Retina (tissue), 1 donor: Measurements from ENCODE around the gene CDH13.

Source experiments
- DNase-seq: peaks from one replicate; pipeline ENCODE4 v3.0.0-alpha.2; 2016

The CDH13 gene

DNA sequence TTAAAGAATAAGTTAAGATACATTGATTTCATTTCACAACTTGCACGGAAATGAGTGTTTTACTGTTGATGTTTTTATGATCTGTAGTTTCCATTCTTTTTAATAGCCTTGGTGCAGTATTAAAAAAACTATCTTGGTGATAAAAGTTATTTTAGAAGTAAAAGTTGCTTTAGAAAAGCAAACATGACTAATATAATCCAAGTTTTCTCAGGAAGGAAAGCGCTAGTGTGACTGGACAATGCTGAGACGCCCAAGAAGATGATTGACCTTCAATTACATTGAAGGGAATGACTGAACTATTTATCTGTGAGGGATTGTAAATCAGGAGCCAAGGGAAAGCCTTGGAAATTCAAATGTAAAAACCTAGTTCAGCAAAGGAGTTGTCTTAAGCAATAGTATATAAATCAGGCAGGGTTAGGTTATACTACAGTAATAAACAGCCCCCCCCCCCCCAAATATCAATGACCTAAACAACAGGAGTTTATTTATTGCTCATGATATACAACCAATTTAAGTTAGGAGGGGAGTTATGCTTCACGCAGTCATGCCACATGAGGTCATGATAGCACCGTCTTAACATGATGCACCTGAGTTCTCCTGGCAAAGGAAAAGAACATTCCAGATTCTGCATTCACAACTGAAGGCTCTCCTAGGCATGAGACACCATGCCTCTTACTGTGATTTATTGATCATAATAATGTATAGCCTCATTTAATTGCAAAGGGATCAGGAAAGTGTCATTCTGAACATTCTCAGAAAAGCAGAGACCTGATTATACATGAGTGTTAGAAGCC, 443.8 kb downstream of the CDH13 start:
- no peak for DNase-seq

DNA sequence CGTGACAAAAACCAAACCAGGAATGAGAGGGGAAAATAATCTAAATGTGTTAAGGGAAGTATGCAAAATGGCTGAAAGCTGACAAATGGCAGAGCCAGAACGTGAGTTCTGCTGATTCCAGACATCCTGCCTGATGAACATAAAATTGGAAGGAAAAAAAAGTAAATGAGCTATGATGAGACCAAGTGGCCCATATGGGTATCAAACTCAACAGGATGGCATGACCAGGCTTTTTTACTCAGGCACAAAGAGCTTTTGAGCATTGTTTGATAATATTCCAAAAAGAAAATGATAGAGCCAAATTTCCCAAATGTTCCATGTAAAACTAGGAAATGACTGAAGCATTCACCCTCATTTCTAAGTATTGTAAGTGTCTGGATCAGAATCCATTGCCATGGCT, 449.2 kb downstream of the CDH13 start:
- DNase-seq = no peak

DNA sequence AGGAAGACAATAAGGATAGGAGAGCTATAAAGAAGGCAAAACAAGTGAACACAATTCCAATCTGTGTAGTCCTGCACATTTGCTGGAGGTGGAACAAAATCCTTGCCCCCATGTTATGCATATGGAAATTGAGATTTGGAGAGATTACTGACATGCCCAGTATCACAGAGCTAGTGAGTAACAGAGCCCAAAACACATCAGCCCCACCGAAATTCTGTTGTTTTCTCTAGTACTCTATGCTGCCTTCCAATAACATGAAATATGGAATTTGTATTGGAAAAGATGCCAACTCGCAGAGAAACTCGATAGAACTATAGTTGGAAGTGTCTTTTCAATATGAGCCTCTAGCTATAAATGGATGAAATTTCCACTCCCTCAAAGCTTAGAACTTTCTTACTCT, 456.6 kb downstream of the CDH13 start:
- DNase-seq = no peak

DNA sequence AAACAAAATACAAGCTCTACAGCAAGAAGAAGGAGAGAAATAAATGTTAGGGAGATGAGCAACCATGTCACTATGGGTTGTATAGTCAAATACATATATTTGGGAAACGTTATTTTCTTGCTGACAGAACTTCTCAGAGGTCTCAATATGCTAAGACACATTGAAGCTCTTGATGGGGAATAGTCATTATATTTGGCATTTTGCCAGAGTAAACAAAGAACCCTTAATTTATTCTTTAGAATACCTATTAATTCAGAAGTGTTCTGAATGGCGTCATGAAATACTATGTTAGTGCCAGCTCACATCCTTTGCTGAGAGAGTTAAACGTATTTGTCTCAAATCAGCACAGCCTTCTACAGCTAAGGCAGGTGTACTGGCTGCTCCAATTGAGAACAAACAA, 458.9 kb downstream of the CDH13 start:
- DNase-seq = no peak

DNA sequence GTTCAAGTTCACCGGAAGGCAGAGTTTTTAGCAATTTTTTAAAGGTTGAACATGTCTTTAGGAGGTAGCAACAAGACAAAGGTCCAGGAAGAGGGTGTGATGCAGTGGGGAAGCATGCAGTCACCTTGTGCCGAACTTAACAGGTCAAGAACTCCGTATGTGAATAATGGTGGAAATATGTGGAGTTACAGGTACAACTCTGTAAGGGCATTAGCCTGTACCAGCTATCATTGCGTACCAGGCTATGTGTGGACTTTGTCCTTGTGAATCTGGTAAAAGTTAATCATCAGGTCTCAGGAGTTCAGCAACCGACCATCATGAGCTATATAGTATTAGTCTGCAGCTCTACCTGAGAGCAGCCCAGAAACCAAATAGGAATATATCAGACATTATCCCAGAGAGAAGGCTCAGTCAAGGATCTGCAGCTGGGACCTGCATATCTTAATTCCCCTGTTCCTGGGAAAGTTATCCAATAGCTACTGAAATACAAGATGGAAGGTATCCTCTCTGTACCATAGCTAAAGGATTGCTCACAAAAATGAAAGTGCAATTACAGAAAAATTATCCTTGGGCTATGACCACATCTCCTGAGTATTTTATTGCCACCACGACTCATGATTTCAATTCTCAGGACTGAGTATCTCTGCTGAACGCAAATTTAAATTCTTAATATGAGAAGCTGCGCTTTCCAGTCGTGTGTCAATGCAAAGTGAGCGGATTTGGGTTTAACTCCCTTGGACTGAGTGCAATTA, 469.3 kb downstream of the CDH13 start:
- DNase-seq = no peak

DNA sequence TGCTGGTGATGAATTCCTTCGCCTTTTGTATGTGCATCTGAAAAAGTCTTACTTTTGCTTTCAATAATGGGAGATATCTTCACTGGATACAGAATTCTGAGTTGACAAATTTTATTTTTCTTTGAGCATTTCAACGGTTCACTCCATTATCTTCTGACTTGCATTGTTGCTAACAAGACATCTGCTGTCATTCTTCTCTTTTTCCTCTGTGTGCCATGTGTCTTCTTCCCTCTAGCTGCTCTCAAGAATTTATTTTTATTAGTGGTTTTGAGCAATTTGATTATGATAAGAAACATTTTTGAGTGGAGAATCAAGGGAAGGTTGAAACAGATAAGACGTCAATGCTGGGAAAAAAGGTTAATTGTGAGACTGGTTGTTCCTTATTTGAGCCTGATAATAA, 471.8 kb downstream of the CDH13 start:
- no peak for DNase-seq

DNA sequence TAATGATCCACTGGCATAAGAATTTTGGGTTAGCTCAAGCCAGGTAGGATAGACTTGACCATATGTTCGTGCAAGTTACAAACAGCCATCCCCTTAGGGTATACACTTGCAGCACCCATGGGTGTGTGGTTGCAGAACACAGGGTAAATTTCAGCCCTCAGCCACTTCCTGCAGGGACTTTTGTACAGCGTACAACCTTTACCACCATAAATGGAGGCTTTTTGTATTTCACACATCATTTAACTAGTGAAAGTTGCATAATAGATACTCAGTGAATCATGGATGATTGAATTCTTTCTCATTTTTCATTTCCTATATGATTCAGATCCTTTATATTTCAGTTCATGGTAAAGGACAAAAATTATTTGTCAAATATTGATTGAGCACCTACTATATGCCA, 473.9 kb downstream of the CDH13 start:
- DNase-seq = no peak

DNA sequence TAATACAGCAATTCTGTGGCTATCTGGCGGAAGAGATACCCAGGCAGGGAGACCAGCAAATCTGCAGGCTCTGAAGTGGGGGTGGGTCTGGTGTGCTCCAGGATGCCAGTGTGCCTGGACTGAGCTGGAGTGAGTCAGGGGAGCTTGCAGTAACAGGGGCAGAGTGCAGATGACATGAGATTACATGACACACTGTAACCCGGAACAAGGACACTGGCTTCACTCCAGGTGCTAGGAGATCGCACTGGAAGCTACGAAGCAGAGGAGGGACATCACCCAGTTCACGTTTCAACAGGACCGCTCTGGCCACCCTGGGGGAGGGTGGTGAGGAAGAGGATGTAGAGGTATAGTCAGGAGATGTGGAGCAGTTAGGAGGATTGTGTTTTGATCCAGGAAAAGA, 475.6 kb downstream of the CDH13 start:
- DNase-seq = no peak

DNA sequence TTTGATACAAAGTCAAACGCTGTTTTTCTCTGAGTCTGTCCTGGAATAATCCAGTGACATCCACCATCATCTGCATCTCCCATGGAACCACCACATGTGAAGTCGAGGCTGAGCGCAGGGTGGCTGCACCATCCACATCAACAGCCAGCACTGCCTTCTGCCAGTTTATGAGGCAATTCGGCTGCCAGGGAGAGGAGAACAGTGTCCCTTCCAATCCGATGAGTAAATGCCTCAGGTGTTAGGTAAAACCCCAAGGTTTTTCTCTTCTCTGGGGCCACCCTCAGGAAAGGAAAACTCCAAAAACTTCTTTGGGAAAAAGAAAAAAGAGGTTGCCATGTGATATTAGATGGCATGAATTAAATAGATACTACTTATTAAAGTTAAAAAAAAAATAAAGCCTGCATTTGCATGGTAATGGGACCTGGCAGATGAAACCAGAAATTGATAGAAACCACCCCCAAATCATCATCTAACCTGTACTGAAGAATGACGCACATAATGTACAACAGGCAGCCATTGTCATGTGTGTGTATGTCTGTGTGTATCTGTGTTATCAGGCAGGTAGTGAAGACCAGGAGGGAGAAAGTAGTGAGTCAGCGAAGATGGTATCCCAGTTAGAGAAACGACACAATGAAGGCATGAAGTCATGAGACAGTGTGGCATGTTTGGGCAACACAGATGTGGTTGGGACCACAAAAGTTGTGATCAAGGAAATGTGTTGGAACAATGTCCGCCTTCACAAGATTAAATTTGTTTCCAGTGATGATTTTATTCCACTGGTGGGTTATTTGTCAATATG, 478.7 kb downstream of the CDH13 start:
- no peak for DNase-seq

DNA sequence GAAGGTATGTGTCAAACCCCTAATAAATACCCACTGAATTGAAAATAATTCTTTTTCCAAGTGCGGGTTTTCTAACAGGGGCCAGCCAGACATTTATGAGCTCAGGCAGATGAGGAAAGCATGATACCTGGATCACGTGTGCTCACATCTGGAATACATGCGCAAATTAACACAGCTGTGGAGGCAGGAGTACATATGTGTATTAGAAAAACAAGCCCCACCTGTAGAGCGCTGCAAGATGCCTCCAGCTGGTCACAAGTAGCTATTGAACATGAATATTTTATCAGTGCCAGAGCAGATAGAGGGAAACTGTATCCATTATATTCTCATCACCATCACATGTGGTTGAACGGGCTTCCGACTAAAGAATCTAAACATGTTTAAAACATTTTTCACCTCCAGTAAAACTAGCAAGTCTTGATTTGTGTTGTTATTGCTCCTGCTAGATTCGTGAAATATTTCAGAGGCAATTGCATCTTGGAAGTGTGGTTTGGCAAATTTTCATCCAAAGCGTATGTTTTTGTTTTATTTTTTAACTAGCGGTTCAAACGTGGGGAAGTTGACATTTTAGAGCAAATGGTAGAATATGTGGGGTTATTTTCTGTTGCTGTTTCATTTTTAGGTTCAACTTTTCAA, 482.8 kb downstream of the CDH13 start:
- DNase-seq = no peak

DNA sequence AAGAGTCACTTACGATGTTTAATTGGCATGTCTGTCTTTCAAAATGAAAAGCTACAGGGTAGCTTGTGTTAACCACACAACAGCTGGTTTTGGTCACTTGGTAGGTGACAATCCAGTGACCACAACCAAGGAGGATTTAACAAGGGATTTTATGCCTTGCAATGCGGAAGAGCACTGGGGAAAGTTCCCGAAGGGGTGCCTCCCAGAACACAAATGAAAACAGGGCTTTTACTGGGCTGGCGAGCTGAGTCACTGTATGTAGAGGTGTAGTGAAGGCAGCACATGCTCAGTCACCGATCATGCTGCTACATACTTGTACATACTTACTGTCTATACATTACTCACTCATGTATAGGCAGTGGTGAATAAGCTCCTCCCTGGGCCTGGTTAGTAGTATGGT, 483.5 kb downstream of the CDH13 start:
- DNase-seq = no peak

DNA sequence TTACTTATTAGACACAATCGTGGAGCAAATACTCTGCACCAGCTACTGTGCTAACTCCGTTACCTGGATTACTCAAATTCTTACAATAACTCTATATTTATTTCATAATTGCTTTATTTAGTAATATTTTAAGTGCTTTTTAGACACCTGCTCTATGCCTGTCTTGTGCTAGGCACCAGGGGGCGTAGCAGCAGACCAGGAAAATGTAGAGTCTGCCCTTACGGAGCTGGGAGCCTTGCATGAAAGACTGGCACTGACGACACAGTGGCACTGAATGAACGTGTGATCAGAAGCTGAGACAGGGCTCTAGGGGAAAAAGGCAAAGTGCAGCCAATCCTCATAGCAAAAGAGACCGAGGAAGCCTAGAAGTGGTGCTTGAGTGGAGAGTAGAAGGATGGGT, 486.5 kb downstream of the CDH13 start:
- no peak for DNase-seq

DNA sequence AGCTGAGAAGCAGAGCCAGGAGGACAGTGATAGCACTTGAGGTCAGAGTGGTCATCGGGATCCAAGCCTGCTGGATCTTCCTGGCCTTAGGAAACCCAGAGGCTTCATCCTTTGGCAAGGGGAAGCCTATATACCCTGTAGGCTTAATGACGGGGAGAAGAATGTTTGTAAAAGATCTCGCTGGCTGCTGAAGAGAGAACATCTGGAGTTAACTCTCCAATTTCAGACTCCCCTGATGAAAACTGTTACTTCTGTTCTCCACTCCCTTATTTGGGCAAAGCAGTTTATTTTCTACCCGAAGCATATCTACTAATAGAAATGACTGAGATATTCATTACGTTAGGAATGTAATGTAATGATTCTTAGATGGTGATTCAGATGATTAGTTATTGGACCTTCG, 487.0 kb downstream of the CDH13 start:
- DNase-seq = no peak

DNA sequence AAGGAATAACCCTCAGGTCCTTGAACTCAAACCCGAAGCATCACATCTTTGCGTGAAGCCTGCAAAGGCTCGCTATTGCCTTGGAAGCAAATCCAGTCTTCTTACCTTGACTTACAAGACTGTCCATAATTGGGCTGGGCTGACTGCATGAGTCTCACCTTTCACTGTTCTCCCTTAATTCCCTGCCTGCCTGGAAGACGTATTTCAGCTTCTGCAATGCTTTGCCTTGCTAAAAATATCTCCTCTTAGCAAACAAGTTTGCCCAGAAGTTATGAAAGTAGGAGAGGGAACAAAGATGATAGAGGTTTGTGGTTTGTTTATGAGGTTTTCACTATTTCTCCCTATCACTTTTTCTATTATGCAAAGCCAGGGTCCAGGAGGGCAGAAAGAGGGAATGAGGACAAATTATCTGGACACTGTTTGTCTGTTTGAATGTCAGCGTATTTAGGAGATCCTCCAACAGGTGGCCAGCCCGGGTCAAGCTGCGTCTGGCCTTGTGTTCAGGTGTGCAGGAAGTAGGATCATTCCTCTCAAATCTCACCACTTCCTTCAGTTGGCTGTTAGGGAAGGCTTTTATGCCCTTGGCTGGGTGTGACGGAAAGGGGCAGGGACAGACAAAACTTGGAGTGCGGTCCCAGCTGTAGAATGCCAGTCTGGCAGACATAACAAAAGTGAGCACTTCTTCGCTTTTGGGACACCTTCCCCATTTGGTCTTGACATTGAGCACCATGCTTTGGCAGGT, 488.9 kb downstream of the CDH13 start:
- no peak for DNase-seq

DNA sequence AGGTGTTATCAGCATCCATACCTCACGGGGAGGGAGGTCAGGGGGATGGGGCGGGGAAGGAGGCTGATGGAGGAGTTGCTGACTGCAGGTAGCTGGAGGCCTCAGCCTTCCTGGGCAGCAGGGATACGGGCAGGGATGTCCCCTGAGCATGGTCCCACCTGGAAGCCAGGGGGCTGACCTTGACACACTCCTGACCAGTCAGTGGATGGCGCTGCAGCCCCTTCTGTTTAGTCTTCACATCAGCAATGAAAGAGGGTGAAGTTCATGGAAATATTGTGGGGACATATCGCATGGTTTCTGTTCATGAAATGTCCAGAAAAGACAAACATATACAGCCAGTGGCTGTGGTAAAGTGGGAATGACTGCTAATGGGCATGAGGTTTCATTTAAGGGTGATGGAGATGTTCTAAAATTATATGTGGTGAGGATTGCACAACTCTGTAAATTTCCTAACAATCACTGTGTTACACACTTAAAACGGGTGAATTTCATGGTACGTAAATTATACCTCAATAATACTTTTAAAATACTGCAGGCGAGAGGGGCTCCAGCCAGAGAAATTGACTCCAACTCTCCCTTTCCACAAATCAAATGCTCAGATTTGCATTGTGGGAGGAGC, 489.6 kb downstream of the CDH13 start:
- DNase-seq = no peak

DNA sequence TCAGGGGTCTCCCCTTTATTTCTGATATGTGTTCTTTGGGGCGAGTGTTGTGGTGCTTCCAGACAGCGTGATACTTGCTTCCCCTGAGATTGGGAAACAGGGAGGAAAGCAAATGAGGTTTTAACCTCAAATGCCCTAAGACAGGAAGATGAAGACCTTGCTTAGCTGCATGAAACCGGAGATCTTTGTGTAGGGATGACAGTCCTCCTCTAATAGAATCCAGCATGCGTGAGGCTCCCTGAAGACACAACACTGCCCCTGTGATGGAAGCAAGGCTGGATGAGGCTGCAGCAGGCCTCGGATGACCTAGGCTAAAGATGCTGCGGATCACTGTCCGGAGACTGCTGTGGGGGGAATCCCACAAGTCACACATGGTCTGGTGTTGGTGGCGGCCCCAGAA, 491.0 kb downstream of the CDH13 start:
- DNase-seq = no peak

DNA sequence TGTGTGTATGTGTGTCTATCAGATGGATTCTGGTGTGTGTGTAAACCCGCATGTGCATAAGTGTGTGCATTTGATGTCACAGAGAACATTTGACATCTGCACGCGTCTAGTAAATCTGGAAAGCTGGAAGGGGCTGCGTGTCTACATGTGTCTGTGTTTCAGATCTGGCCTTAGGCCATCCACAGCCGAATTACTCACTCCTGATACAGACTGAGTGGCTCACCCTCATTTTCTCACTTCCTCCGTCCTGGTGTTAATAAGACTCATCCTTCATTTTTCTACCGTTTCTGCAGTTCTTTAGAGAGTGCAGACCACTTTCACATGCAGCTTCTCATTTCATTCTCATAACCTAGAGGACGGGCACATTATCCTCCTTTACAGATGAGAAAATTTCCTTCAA, 491.6 kb downstream of the CDH13 start:
- DNase-seq = no peak

DNA sequence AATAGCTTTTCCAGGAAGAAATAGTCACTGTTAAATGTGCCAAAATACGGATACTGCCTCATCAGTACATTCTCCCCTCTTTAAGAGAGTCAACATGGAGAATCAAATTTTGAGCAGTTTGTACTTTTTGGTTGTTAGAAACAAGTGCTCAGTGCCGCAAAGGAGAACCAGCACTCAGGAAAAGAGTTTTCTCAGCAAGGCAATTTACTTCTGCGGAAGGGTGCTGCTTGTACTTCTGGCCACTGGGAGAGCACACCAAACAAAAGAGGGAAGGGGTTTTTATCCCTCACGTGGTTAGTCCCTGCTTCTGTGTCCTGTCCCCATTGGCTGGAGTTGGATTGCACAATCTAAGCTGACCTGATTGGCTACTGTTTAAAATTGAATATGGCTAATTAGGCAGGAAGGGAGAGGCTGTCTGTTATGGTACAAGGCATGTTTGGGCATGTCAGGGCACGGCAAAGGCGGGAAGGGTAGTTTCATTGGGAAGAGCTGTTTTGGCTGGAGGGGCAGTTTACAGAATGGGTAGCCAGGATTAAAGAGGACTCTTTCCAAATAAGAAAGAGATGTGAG, 499.3 kb downstream of the CDH13 start:
- DNase-seq = no peak

DNA sequence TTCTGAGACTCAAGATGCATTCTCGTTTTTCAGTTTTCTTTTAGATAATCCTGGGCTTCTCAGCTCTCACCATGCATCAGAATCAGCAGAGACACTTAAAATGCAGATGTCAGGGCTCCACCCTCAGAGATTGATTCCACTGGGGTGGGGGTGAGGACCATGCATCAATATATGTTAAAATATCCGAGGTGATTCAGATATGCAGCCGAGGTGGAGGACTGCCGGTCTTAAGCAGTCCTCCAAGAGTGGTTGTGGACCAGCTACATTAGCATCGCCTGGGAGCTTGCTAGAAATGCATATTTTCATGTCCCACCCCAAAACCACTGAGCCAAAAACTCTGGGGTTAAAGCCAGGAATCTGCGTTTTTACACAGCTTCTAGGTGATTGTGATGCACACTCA, 501.3 kb downstream of the CDH13 start:
- no peak for DNase-seq

DNA sequence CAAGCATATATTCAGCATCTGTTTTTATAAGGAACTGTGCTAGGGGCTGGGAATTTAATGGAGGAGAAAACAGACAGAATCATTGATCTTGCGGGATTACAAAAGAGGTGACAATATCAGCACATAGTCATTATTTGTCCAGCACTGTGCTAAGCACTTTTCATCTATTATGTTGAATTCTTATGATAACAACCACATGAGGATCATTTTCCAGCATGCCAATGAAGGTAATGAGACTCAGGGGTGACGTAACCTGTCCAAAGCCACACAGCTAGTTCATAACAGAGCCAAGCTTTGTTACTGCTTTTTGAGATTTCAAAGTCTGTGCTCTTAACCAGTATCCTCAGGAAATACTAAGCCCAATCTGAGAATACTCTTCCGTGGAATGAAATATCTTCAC, 503.3 kb downstream of the CDH13 start:
- DNase-seq = no peak

DNA sequence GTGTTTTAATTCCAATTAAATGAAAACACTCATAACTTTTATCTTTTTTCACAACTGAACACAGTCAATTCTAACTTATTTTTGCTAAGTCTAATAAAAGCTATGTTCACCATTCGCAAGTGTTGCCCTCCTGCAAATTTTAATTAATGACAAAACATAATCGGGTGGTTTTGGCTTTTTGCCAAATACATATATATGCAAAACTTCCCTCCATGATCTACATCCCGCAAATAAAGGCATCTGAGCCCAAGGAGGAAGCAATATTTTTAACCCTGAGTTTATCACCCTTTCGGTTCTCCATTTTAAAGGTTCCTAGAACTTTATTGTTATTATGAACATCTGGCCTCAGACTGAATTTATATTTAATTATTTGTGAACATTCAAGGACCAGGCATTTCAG, 507.9 kb downstream of the CDH13 start:
- no peak for DNase-seq

DNA sequence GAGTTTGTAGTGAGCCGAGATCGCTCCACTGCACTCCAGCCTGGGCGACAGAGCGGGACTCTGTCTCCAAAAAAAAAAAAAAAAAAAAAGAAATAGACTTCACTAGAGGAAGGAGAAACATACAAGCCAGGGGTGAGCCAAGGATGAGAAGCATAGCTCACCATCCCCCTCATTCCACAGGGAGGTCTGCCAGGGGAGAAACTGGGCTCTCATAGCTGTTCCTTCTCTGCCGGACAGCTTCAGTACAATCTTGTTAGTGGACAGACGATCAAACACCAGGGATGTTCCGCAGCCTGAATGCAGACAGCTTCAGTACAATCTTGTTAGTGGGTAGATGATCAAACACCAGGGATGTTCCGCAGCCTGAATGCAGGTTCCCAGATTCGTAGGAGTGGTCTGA, 509.6 kb downstream of the CDH13 start:
- DNase-seq = no peak
